HCT116 (cell line): ENCODE data around the gene TTYH3. TPM values are rescaled to one million over a fixed set of nuclear protein-coding genes. Genes with fewer than 3 reads are reported as not detected.

ENCODE experiments used
- ATAC-seq: fragments of 200-7000 bp; cut with Tn5 transposase; 2 replicates; pipeline ENCODE4 v1.9.1; 2020; ENCODE audit warnings: mild to moderate bottlenecking, moderate library complexity
- BruUV-seq: library from RNA; stranded (reverse); fragments of 400-500 nt; replicated peaks from 2 replicates; lab custom pipeline; 2021; lab: Mats Ljungman, UMichigan
- CTCF ChIA-PET: fragments of 300-600 bp; sonication (Branson Sonifier 250); formaldehyde crosslinking; loops from one replicate; lab custom pipeline; 2021; ENCODE audit warnings: antibody characterized with exemption; lab: Charles Lee
- POLR2A ChIA-PET: fragments of 300-600, 350-600 bp; sonication (Branson Sonifier 250); formaldehyde crosslinking; loops from one replicate; lab custom pipeline; 2021; ENCODE audit warnings: antibody characterized with exemption; lab: Charles Lee
- RAD21 ChIA-PET, 2 experiments: fragments of 300-600 bp; sonication (Branson Sonifier 250); formaldehyde crosslinking; loops; one replicate each; lab custom pipeline; 2023; ENCODE audit warnings: low total read pairs in 2 of 2; ENCODE audit not compliant: uncharacterized antibody in 2 of 2, unreplicated experiment in 2 of 2, low non-redundant PET in 1 of 2; lab: Charles Lee
- DNase-seq: peaks from one replicate; pipeline ENCODE4 v3.0.0-alpha.2; 2010; ENCODE audit warnings: low read depth, low spot score
- H2AFZ ChIP-seq: fragments of 200-600 bp; shearing (Covaris generic), sonication (generic); 2 replicates; pipeline ENCODE4 v1.6.1; 2017; ENCODE audit warnings: low read depth, mixed run types, mixed read lengths, antibody characterized with exemption, low read length; ENCODE audit not compliant: poor library complexity, severe bottlenecking
- H3K27ac ChIP-seq: 2 replicates; pipeline ENCODE4 v1.5.1; 2012; ENCODE audit warnings: low read depth, low read length
- H3K27me3 ChIP-seq: fragments of 200-600 bp; sonication (generic); 2 replicates; pipeline ENCODE4 v1.6.1; 2016; ENCODE audit warnings: mixed run types, low read length, mixed read lengths; ENCODE audit not compliant: insufficient read depth
- H3K36me3 ChIP-seq, 2 experiments: fragments of 200-500 bp in 1 of 2; fragments of 200-600 bp in 1 of 2; sonication (Bioruptor generic) in 1 of 2; sonication (generic) in 1 of 2; 2 replicates each; pipeline versions ENCODE4 v1.5.1 to v1.6.1; 2014 to 2016; ENCODE audit warnings: low read length in 2 of 2, inconsistent platforms in 1 of 2, mixed read lengths in 1 of 2, mixed run types in 1 of 2; ENCODE audit not compliant: insufficient read depth in 2 of 2, control insufficient read depth in 1 of 2
- H3K4me1 ChIP-seq, 2 experiments: fragments of 200-600 bp in 1 of 2; sonication (generic) in 1 of 2; 2 replicates each; pipeline versions ENCODE4 v1.5.1 to v1.6.1; 2012 to 2017; ENCODE audit warnings: low read length in 2 of 2, inconsistent platforms in 1 of 2, mild to moderate bottlenecking in 1 of 2, mixed read lengths in 1 of 2, mixed run types in 1 of 2, moderate library complexity in 1 of 2; ENCODE audit not compliant: insufficient read depth in 2 of 2, control insufficient read depth in 1 of 2
- H3K4me2 ChIP-seq: fragments of 200-600 bp; sonication (generic); 2 replicates; pipeline ENCODE4 v1.6.1; 2017; ENCODE audit warnings: mixed run types, low read length, mixed read lengths
- H3K4me3 ChIP-seq, 2 experiments: fragments of 200-600 bp in 1 of 2; sonication (generic) in 1 of 2; replicated peaks in 1 of 2; 2 replicates each; pipeline ENCODE4 v1.5.1; 2011 to 2016; ENCODE audit warnings: low read length in 2 of 2, control low read depth in 1 of 2, low read depth in 1 of 2, mild to moderate bottlenecking in 1 of 2, mixed read lengths in 1 of 2, mixed run types in 1 of 2
- H3K79me2 ChIP-seq: fragments of 200-600 bp; sonication (generic); 2 replicates; pipeline ENCODE4 v1.6.1; 2017; ENCODE audit warnings: mild to moderate bottlenecking, mixed run types, low read length, moderate library complexity, mixed read lengths; ENCODE audit not compliant: insufficient read depth
- H3K9ac ChIP-seq: fragments of 200-600 bp; sonication (generic); 2 replicates; pipeline ENCODE4 v1.6.1; 2016; ENCODE audit warnings: low read length, mixed read lengths
- H3K9me2 ChIP-seq: fragments of 200-600 bp; sonication (generic), shearing (Covaris generic); 2 replicates; pipeline ENCODE4 v1.6.1; 2017; ENCODE audit warnings: mixed run types, mild to moderate bottlenecking, moderate library complexity; ENCODE audit not compliant: insufficient read depth
- H3K9me3 ChIP-seq, 2 experiments: fragments of 200-500 bp in 1 of 2; fragments of 200-600 bp in 1 of 2; sonication (Bioruptor generic) in 1 of 2; sonication (generic) in 1 of 2; 2 replicates each; pipeline ENCODE4 v1.6.1; 2014 to 2017; ENCODE audit warnings: low read length in 2 of 2, mixed read lengths in 2 of 2, inconsistent platforms in 1 of 2, low read depth in 1 of 2, mild to moderate bottlenecking in 1 of 2, mixed run types in 1 of 2, moderate library complexity in 1 of 2; ENCODE audit not compliant: control insufficient read depth in 1 of 2, insufficient read depth in 1 of 2
- H4K20me1 ChIP-seq: fragments of 200-600 bp; sonication (generic), shearing (Covaris generic); 2 replicates; pipeline ENCODE4 v1.6.1; 2017; ENCODE audit warnings: mixed run types, mild to moderate bottlenecking, moderate library complexity; ENCODE audit not compliant: insufficient read depth
- CEBPB ChIP-seq: IDR thresholded peaks from 2 replicates; pipeline ENCODE4 v1.6.1; 2012; ENCODE audit warnings: low read depth
- MAX ChIP-seq: IDR thresholded peaks from 2 replicates; pipeline ENCODE4 v1.6.1; 2012
- SIN3A ChIP-seq: IDR thresholded peaks from 2 replicates; pipeline ENCODE4 v1.6.1; 2012; ENCODE audit warnings: low read depth
- SRF ChIP-seq: IDR thresholded peaks from 2 replicates; pipeline ENCODE4 v1.6.1; 2012; ENCODE audit warnings: low read depth
- ZBTB33 ChIP-seq: IDR thresholded peaks from 2 replicates; pipeline ENCODE4 v1.6.1; 2011; ENCODE audit warnings: mild to moderate bottlenecking, low read length, moderate library complexity; ENCODE audit not compliant: insufficient replicate concordance; ENCODE audit errors: extremely low read depth
- ZFX ChIP-seq: fragments of 450-650 bp; IDR thresholded peaks from 2 replicates; pipeline ENCODE4 v1.6.1; 2017
- ZNF274 ChIP-seq: fragments of 200-500 bp; sonication (Bioruptor generic); IDR thresholded peaks from 2 replicates; pipeline ENCODE4 v1.6.1; 2014; ENCODE audit warnings: mild to moderate bottlenecking, low read depth, low read length, inconsistent platforms
- intact Hi-C: fragments of 100-400 bp; cut with micrococcal nuclease; formaldehyde crosslinking; loops from 2 replicates; pipeline ENCODE4 v1.10.0; 2022
- total RNA-seq: library from RNA; stranded (reverse); gene quantifications from one replicate; pipeline ENCODE4 v1.2.1, GENCODE V29; 2021; ENCODE audit not compliant: unreplicated experiment
- TF ChIP-seq, protein P1 (sequence below), 3 experiments: fragments of 200-600 bp in 1 of 3; sonication (generic) in 1 of 3; IDR thresholded peaks in 2 of 3; conservative IDR thresholded peaks in 1 of 3; 2 replicates each; pipeline ENCODE4 v1.5.1; 2012 to 2017; ENCODE audit warnings: low read depth in 2 of 3, low read length in 2 of 3, antibody characterized with exemption in 1 of 3, borderline replicate concordance in 1 of 3, control low read depth in 1 of 3, mild to moderate bottlenecking in 1 of 3, mixed read lengths in 1 of 3, mixed run types in 1 of 3, moderate library complexity in 1 of 3; ENCODE audit not compliant: insufficient read depth in 1 of 3

The TTYH3 gene
- total RNA-seq, 1 experiment from 2014 or later, result 40.3 TPM

- H3K27me3 ChIP-seq, result no peaks in the 10 kb centered on the region
- DNase-seq, result no peak
- ATAC-seq, result no peak
- no peaks in the 10 kb centered on the region for H4K20me1 ChIP-seq
- RAD21 ChIA-PET, result no interaction called here
- no peaks in the 10 kb centered on the region for H3K9me2 ChIP-seq
- no peaks in the 10 kb centered on the region for H3K36me3 ChIP-seq
- H3K9ac ChIP-seq, result no peak overlapping the region
- no peak overlapping the region for H3K4me3 ChIP-seq
- POLR2A ChIA-PET, result no interaction called here
- H3K4me2 ChIP-seq, result no peak overlapping the region
- TF ChIP-seq SIN3A (no peak), MAX (no peak), ZFX (no peak), CEBPB (no peak), SRF (no peak)
- no peak overlapping the region for H2AFZ ChIP-seq
- CTCF ChIA-PET, result no interaction called here
- no TSS peak for BruUV-seq
- no peak overlapping the region for H3K27ac ChIP-seq
- peaks cover 11% of the 10 kb centered on the region; the same call in 1 of the 2 replicates for H3K79me2 ChIP-seq
- H3K4me1 ChIP-seq, result peaks cover 3 to 28% of the 10 kb centered on the region in 2 experiments
- no peaks in the 10 kb centered on the region for H3K9me3 ChIP-seq
- intact Hi-C loops, result no loop called here
These were observed 3.7 kb upstream of the TTYH3 start for GRCh38 chr7:2628130-2628482.

DNA sequence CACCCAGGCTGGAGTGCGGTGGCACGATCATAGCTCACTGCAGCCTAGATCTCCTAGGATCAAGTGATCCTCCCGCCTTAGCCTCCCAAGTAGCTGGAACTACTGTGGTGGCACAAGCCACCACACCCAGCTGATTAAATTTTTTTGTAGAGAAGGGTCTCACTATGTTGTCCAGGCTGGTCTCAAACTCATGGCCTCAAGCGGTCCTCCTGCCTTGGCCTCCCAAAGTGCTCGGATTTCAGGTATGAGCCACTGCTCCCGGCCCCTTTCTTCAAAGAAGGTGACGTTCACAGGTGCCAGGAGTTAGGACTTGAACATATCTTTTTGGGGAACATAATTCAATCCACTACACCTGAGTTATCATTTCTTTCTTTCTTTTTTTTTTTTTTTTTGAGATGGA lies 2.9 kb upstream of the TTYH3 start:
- no peaks in the 10 kb centered on the region for H3K9me2 ChIP-seq
- no peaks in the 10 kb centered on the region for H3K36me3 ChIP-seq
- intact Hi-C loops, result no loop called here
- no peak overlapping the region for H3K4me3 ChIP-seq
- no peak overlapping the region for H3K4me2 ChIP-seq
- no peak overlapping the region for H3K9ac ChIP-seq
- no peak for TF ChIP-seq ZBTB33
- TF ChIP-seq ZNF274, result no peak
- TF ChIP-seq, protein P1, sequence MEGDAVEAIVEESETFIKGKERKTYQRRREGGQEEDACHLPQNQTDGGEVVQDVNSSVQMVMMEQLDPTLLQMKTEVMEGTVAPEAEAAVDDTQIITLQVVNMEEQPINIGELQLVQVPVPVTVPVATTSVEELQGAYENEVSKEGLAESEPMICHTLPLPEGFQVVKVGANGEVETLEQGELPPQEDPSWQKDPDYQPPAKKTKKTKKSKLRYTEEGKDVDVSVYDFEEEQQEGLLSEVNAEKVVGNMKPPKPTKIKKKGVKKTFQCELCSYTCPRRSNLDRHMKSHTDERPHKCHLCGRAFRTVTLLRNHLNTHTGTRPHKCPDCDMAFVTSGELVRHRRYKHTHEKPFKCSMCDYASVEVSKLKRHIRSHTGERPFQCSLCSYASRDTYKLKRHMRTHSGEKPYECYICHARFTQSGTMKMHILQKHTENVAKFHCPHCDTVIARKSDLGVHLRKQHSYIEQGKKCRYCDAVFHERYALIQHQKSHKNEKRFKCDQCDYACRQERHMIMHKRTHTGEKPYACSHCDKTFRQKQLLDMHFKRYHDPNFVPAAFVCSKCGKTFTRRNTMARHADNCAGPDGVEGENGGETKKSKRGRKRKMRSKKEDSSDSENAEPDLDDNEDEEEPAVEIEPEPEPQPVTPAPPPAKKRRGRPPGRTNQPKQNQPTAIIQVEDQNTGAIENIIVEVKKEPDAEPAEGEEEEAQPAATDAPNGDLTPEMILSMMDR (IDR thresholded peaks at IDR 0.05 in 2 of 3, conservative IDR thresholded peaks at IDR 0.05 in 1 of 3; ENCODE audit: borderline replicate concordance in 1 of 3, insufficient read depth in 1 of 3, low read depth in 2 of 3, low read length in 2 of 3), result no peak
- no peak for TF ChIP-seq SRF
- ATAC-seq, result no peak
- CTCF ChIA-PET, result no interaction called here
- RAD21 ChIA-PET, result no interaction called here
- BruUV-seq, result no TSS peak
- H4K20me1 ChIP-seq, result no peaks in the 10 kb centered on the region
- H3K79me2 ChIP-seq, result peaks cover 19% of the 10 kb centered on the region; the same call in 1 of the 2 replicates
- no peak for DNase-seq
- no peaks in the 10 kb centered on the region for H3K27me3 ChIP-seq
- H3K27ac ChIP-seq, result no peak overlapping the region
- no peaks in the 10 kb centered on the region for H3K9me3 ChIP-seq
- peaks cover 7 to 36% of the 10 kb centered on the region in 2 experiments for H3K4me1 ChIP-seq
- POLR2A ChIA-PET, result no interaction called here
- H2AFZ ChIP-seq, result no peak overlapping the region
